GM08714 (cell line): ENCODE measurements around the gene ACADSB.

Source experiments
- H3K4me3 ChIP-seq: fragments of 200-500 bp; sonication (Bioruptor generic); 2 replicates; pipeline ENCODE4 v1.5.1; 2014; ENCODE audit warnings: mild to moderate bottlenecking, low read length, inconsistent platforms
- ZNF274 ChIP-seq: IDR thresholded peaks from 2 replicates; pipeline ENCODE4 v1.6.1; 2012; ENCODE audit warnings: mild to moderate bottlenecking, low read depth, low read length

ACADSB gene

DNA sequence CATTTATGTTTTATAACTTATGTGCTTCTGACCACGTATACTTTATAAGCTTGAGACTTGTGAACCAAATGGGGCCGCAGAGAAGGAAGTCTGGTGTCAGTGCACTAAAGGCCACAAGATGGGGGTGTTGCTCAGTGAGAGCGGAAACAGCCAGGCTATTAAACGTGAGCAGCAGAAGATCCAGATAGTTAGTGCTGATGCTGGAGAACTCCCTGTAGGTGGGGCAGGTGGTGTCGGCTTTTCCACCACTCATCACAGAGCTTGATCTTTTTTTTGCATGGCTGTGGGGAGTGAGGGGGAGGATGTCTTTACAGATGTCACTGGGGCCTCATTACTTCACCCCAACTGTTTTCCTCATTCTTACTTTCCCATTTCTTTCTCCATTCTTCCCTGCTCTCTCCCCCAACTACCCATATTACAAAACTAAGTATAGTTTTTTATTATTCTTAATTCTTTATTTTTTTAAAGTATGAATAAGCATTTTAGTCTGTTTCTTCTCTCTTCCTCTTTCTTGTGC is 34.7 kb downstream of the ACADSB start:
- TF ChIP-seq ZNF274: no peak
- H3K4me3 ChIP-seq: no peak overlapping the region

DNA sequence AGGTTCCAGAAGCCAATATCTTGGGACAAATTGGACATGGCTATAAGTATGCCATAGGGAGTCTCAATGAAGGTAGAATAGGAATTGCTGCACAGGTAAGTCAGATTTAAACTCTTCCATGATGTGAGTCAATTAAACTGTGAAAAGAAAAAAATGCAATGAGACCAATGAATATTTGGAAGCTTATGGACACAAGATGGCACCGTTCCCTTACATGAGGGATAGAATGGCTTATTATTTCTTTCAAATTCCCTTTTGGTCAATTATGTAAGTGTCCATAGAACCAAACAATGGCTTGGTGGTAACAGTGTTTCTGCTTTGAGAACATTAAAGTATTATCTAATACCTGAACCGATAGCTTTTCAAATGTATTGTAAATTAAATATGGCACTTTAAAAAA is 35.6 kb downstream of the ACADSB start:
- H3K4me3 ChIP-seq: no peak overlapping the region
- no peak for TF ChIP-seq ZNF274

DNA sequence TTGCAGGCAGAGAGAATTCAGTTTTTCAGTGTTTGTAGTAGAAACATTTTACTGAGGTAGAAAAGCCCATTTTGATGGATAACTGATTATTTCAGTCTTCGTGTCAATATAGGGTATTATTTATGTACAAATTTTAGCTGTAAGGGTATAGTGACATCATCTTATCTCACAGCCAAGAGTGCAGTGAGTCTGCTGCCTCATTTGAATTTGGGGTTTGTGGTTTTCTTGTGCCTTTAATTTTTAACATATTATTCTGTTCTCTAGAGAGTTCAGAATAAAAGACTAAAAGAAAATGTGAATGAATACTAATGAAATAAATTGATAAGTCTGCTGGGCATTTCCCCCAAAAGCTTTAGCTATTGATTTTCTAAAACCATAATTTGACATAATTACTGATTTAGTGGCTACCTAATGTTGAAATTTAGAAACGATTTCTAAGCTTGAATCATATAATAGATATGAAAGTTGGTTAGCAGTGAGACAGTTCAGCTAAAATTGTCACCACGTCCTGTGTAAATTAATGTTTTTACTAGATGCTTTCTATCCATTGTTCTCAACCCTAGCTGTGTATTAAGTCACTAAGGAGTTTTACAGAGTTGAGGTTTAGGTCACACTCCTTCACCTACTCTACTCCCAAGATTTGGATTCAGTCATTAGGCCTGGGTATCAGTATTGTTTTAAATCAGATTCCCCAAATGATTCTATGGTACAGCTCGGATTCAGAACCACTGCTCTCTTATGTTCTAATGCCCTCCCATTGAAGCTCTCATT is 37.3 kb downstream of the ACADSB start:
- no peak overlapping the region for H3K4me3 ChIP-seq
- TF ChIP-seq ZNF274: no peak

DNA sequence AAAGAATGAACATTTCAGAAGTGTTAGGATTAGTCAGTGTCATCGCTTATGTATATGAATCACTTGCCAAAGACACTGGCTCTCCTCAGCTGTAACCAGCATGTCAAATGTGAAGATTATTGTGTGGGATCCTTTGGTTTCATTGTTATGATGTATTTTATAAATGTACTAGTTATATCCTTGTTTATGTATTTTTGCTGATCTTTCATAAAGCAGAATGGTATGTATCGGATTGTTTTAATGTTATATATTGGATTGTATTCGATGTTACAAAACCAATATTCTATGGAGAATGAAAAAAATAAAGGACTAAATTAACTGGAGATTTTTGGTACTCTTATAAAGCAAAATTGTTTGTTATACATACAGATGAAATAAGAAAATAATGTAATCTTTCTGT is 49.2 kb downstream of the ACADSB start:
- H3K4me3 ChIP-seq: no peak overlapping the region
- TF ChIP-seq ZNF274: no peak

DNA sequence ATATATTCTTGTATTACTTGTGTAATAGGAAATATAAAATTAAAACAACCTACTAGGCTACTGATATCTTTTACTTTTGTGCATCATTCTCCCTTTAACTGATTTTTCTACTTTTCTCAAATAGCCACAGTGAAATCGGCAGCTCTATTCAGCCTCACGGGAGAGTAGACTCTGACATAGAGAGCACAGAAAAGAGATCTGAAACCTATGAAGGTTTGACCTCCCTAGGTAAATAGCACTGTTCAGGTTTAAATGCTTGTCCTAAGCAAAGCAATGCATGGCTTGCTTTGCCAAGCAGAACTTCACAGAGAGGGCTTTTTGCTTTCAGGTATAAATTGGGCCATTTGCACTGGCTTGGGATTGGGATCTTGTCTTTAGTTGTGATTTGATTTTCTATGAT is 53.1 kb downstream of the ACADSB start:
- no peak overlapping the region for H3K4me3 ChIP-seq
- no peak for TF ChIP-seq ZNF274

DNA sequence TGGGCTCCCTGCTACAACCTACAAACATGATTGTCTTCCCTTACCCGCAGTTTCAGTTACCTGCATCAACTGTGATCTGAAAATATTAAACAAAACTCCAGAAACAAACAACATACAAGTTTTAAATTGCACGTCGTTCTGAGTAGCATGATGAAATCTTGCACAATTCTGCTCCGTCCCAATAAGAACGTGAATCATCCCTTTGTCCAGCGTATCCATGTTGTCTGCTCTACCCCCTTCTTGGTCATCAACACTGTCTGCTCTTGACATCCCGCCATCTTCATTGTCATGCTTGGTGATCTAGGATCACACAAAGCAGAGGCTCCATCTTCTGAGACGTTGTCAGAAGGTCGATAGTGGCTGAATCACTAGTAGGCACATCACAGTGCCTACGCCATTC is 53.9 kb downstream of the ACADSB start:
- no peak overlapping the region for H3K4me3 ChIP-seq
- no peak for TF ChIP-seq ZNF274

DNA sequence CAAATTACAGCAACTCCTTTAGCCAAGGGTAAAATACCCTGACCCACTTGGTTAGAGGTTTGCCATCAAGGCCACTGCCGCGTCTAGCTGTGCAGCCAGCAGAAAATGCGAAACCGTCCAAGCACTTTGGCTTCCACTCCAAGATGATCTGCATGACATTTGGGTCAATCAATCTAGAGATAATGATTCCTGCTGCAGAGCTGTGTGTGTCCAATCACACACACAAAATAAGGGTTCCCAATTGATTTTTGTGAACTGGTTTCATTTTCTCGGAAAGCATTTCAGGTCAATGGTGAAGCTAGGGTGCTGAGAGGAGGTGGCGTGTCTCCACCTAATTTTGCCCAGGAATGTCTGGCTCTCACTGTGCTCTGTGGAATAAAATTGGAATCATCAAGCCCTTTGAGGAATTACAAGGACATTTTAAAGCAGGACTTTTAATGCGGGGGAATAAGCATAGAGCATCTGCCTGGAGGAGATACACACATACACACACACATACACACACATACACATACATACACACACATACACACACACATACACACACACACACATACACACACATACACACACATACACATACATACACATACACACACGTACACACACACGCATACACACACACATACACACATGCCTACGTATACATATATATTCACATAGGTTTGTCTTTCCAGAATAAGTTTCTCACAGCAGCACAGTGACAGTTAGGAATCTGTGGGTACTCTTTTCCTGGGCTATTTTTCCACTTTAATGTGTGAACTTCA is 59.5 kb downstream of the ACADSB start:
- H3K4me3 ChIP-seq: no peak overlapping the region
- no peak for TF ChIP-seq ZNF274

DNA sequence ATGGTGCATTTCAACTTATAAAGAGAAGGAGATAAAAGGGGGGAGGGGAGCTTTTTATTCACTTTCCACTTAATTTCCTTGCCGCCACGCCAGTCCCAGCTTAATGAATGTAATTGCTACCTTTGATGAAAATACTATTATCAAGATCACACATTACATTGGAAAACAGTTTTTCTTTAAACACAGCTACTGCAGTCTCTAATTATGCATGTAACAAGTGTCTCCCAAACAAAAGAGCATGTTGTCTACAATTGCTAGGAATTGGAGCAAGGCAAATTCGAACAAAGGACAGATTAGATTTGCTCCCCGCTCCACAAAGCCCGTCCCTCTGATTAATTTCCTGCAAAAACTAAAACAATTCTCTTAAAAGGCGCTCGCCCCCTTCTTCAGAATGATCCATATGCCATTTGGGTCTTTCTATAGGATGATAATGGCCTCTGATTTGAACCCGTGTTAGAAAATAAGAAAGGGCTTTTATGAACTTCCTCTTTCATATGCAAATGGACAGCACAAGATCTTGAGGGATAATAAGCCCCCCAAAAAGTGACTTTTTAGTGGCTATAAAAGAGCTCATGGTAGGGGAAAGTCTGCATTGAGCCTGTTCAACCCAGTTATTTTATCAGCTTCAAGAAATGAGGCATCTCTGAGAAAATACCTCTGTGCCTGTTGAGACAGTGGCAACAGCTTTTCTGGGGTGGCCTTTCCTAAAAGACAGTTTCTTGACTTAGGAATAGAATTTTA is 60.6 kb downstream of the ACADSB start:
- H3K4me3 ChIP-seq: no peak overlapping the region
- no peak for TF ChIP-seq ZNF274

DNA sequence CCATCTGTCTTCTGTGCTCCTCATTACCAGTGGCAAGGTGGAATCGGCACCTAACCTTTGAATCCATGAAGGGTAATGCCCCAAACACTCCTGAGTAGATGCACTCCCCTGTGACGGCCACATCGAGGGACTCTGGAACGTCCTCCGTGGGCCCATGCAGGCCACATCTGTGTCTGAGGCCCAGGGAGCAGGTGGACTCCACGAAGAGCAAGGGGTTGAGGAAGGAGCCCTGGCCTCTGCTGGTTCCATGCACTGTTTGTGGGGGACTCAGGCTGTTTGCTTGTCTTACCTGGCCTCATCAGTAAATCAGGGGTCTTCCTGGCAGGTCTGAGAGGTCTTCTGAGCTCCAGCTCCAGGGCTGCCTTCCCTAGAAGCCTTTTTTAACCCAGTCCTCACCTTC is 64.4 kb downstream of the ACADSB start:
- TF ChIP-seq ZNF274: no peak
- H3K4me3 ChIP-seq: no peak overlapping the region

DNA sequence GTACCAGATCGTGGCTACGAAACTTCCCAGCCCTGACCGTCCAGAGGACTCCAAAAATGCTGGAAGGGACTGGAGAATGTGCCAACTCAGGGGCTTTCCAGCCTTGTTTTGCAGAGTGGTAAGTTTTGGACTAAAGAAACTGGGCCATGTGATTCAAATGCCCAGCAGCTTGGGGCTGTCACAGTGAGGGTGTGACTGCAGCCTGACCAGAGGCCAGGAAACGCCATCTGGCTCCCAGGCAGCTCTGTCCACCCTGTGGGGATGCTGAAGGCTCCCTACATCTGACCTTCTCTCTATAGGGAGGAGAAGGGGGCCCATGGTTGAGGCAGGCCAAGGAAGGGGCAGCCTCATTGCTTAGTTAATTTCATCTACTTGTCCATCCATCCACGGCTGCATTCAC is 65.4 kb downstream of the ACADSB start:
- no peak for TF ChIP-seq ZNF274
- no peak overlapping the region for H3K4me3 ChIP-seq

DNA sequence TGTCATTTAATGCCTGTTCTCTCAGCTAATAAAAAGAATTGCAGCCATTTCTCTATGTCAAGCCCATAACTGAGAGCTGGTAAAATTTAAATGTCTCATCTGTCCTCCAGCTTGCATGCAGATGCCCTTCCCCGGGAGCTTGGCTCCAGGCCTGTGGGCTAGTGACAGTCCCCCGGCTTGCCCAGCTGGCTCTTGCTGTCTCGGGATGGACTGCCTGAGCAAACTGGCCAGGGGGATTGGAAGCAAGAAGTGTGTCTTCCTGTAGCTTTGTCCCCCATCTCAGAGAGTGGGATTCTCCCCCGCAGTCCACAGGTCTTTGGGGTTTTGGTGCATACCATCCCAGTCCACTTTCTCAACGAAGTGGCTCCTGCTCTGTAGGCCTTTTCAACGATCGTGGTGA is 73.1 kb downstream of the ACADSB start:
- H3K4me3 ChIP-seq: no peak overlapping the region
- no peak for TF ChIP-seq ZNF274

DNA sequence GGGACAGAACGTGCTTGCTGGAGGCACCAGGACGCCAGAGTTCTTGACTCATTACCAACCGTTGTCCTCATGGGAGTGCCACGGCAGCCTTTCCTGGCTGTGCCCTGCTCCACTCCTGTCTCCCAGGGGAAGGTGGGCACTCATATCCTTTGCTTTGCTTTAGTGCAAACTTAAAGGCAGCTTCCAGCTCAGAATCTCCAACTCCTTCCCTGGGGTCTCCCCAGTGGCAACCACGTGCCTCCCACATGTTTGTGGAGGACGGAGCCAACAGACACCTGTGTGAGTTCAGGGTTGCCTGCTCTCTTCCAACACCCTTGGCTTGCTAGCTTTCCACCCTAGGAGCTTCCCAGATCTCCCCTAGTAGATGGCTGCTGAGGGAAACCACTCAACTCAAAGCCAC is 75.0 kb downstream of the ACADSB start:
- H3K4me3 ChIP-seq: no peak overlapping the region
- no peak for TF ChIP-seq ZNF274

DNA sequence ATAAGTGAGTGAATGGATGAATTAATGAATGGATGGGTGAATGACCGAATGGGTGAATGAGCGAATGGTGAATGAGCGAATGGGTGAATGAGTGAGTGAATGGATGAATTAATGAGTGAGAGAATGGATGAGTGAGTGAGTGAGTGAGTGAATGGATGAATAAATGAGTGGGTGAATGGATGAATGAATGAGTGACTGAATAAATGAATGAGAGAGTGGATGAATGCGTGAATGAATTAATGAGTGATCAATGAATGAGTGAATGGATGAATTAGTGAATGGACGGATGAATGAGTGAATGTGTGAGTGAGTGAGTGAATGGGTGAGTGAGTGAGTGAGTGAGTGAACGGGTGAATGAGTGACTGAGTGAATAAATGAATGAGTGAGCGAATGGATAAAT is 77.5 kb downstream of the ACADSB start:
- TF ChIP-seq ZNF274: no peak
- no peak overlapping the region for H3K4me3 ChIP-seq

DNA sequence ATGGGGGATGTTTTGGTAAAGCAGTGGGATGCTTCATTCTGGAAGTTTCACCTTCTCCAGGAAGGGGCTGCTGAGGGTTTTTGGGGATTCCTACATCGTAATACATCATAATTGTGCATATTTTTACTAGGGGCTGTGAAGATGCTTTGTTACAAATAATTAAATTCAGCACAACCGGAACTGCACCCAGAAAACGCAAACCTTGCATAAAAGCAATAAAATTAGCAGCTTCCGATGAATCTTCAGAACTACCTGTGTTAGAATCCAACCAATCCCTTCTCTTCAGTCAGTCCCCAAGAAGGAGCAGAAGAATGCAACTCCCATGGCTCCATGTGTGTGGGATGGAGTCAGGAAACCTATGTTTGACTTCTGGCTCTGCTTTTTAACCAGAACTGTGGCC is 78.5 kb downstream of the ACADSB start:
- H3K4me3 ChIP-seq: no peak overlapping the region
- no peak for TF ChIP-seq ZNF274
